Astrocyte (in vitro differentiated cells and primary cell): ENCODE data around the gene CCL19. TPM values are rescaled to one million over a fixed set of nuclear protein-coding genes. Genes with fewer than 3 reads are reported as not detected.

Source experiments
- DNase-seq: peaks from one replicate; pipeline ENCODE4 v3.0.0-alpha.2; 2010; ENCODE audit warnings: low read depth
- FAIRE-seq: peaks from 2 replicates; lab custom pipeline; 2011; peaks lifted over from hg19 to GRCh38; lab: Jason Lieb, UNC
- H2AFZ ChIP-seq: 2 replicates; pipeline ENCODE4 v1.6.0; 2012; ENCODE audit warnings: low read depth, low read length, inconsistent platforms
- H3K27ac ChIP-seq: 2 replicates; pipeline ENCODE4 v1.5.1; 2011; ENCODE audit warnings: low read depth, low read length, inconsistent platforms
- H3K27me3 ChIP-seq: 2 replicates; pipeline ENCODE4 v1.6.0; 2011; ENCODE audit warnings: low read length, inconsistent platforms; ENCODE audit not compliant: insufficient read depth
- H3K36me3 ChIP-seq: 2 replicates; pipeline ENCODE4 v1.5.1; 2011; ENCODE audit warnings: low read length, inconsistent platforms; ENCODE audit not compliant: insufficient read depth
- H3K4me1 ChIP-seq: 2 replicates; pipeline ENCODE4 v1.5.1; 2011; ENCODE audit warnings: low read length, inconsistent platforms; ENCODE audit not compliant: insufficient read depth
- H3K4me2 ChIP-seq: 2 replicates; pipeline ENCODE4 v1.6.0; 2012; ENCODE audit warnings: low read length, inconsistent platforms
- H3K4me3 ChIP-seq: 2 replicates; pipeline ENCODE4 v1.5.1; 2011; ENCODE audit warnings: low read depth, mild to moderate bottlenecking, low read length, inconsistent platforms; ENCODE audit not compliant: insufficient read depth
- H3K79me2 ChIP-seq: 2 replicates; pipeline ENCODE4 v1.6.0; 2012; ENCODE audit warnings: mild to moderate bottlenecking, low read length, inconsistent platforms; ENCODE audit not compliant: insufficient read depth
- H3K9ac ChIP-seq: 2 replicates; pipeline ENCODE4 v1.6.0; 2012; ENCODE audit warnings: mild to moderate bottlenecking, low read length, inconsistent platforms
- H3K9me3 ChIP-seq: 2 replicates; pipeline ENCODE4 v1.5.1; 2012; ENCODE audit warnings: low read depth, mild to moderate bottlenecking, low read length, inconsistent platforms; ENCODE audit not compliant: insufficient read depth
- H4K20me1 ChIP-seq: 2 replicates; pipeline ENCODE4 v1.6.0; 2012; ENCODE audit warnings: low read length, inconsistent platforms; ENCODE audit not compliant: insufficient read depth
- H3K27ac Mint-ChIP-seq: one replicate; pipeline ENCODE4 v1.8.0; 2021; ENCODE audit warnings: mild to moderate bottlenecking, mixed read lengths; ENCODE audit not compliant: unreplicated experiment
- H3K27me3 Mint-ChIP-seq: one replicate; pipeline ENCODE4 v1.8.0; 2021; ENCODE audit warnings: low read depth, mixed read lengths; ENCODE audit not compliant: unreplicated experiment
- H3K36me3 Mint-ChIP-seq: one replicate; pipeline ENCODE4 v1.8.0; 2021; ENCODE audit warnings: low read depth, mixed read lengths; ENCODE audit not compliant: unreplicated experiment
- H3K4me1 Mint-ChIP-seq: one replicate; pipeline ENCODE4 v1.8.0; 2021; ENCODE audit warnings: low read depth, mixed read lengths; ENCODE audit not compliant: unreplicated experiment
- H3K4me3 Mint-ChIP-seq: one replicate; pipeline ENCODE4 v1.8.0; 2021; ENCODE audit warnings: mild to moderate bottlenecking, moderate library complexity, mixed read lengths; ENCODE audit not compliant: unreplicated experiment
- H3K9me3 Mint-ChIP-seq: one replicate; pipeline ENCODE4 v1.8.0; 2021; ENCODE audit warnings: mild to moderate bottlenecking, mixed read lengths; ENCODE audit not compliant: unreplicated experiment
- CTCF ChIP-seq: IDR thresholded peaks from 2 replicates; pipeline ENCODE4 v1.5.1; 2011; ENCODE audit warnings: low read depth, mild to moderate bottlenecking, inconsistent platforms, low read length, moderate library complexity; ENCODE audit not compliant: insufficient read depth
- EZH2 ChIP-seq: IDR thresholded peaks from 2 replicates; pipeline ENCODE4 v1.6.1; 2012; ENCODE audit warnings: mild to moderate bottlenecking, low read length, inconsistent platforms; ENCODE audit not compliant: insufficient read depth
- total RNA-seq: library from RNA; stranded (reverse); gene quantifications from 2 replicates; pipeline ENCODE4 v1.2.1, GENCODE V29; 2021

CCL19 gene
- total RNA-seq, 1 donor from 2014 or later, result not detected

GRCh38 chr9:34664281-34665066 is 26.6 kb downstream of the CCL19 start:
- H3K4me1 Mint-ChIP-seq, result peaks cover 2% of the 10 kb centered on the region
- H3K27me3 ChIP-seq, result no peaks in the 10 kb centered on the region
- H3K36me3 Mint-ChIP-seq, result peaks cover 27% of the 10 kb centered on the region
- DNase-seq (peak; percentile 28), FAIRE-seq (no peak)
- H3K4me3 ChIP-seq, result peak overlapping the region; percentile 64
- peak overlapping the region; percentile 89 for H3K4me3 Mint-ChIP-seq
- peaks cover 12% of the 10 kb centered on the region for H3K4me1 ChIP-seq
- H3K27me3 Mint-ChIP-seq, result no peaks in the 10 kb centered on the region
- peaks cover 4% of the 10 kb centered on the region for H3K9me3 Mint-ChIP-seq
- no peak overlapping the region for H3K27ac ChIP-seq
- peak overlapping the region; percentile 94 for H2AFZ ChIP-seq
- TF ChIP-seq CTCF, result peak; percentile 77
- TF ChIP-seq EZH2, result no peak
- H3K9me3 ChIP-seq, result no peaks in the 10 kb centered on the region
- peaks cover 17% of the 10 kb centered on the region for H4K20me1 ChIP-seq
- peak overlapping the region; percentile 71 for H3K27ac Mint-ChIP-seq
- H3K36me3 ChIP-seq, result no peaks in the 10 kb centered on the region
- H3K4me2 ChIP-seq, result peak overlapping the region; percentile 94
- peaks cover 14% of the 10 kb centered on the region for H3K79me2 ChIP-seq
- H3K9ac ChIP-seq, result peak overlapping the region; percentile 75

- FAIRE-seq (no peak), DNase-seq (no peak)
- Histone ChIP-seq H3K4me3 (no peak overlapping the region), H4K20me1 (peaks cover 12% of the 10 kb centered on the region), H3K4me1 (peaks cover 12% of the 10 kb centered on the region), H3K27ac (no peak overlapping the region), H3K36me3 (no peaks in the 10 kb centered on the region), H3K9me3 (no peaks in the 10 kb centered on the region), H3K79me2 (peaks cover 14% of the 10 kb centered on the region), H3K4me2 (no peak overlapping the region), H2AFZ (no peak overlapping the region), H3K27me3 (no peaks in the 10 kb centered on the region), H3K9ac (no peak overlapping the region)
- peak overlapping the region; percentile 11 for H3K27ac Mint-ChIP-seq
- H3K4me3 Mint-ChIP-seq, result no peak overlapping the region
- no peak for TF ChIP-seq CTCF
- no peak for TF ChIP-seq EZH2
- no peaks in the 10 kb centered on the region for H3K9me3 Mint-ChIP-seq
- H3K36me3 Mint-ChIP-seq, result peaks cover 15% of the 10 kb centered on the region
- peaks cover 2% of the 10 kb centered on the region for H3K4me1 Mint-ChIP-seq
- no peaks in the 10 kb centered on the region for H3K27me3 Mint-ChIP-seq
These were observed 27.8 kb downstream of the CCL19 start for GRCh38 chr9:34663303-34663605.
